ENCODE data around the gene DAP. TPM values are rescaled to one million over a fixed set of nuclear protein-coding genes. Genes with fewer than 3 reads are reported as not detected.

The DAP gene
- total and polyA plus RNA-seq, 2 of the 4 experiments (the other 2 are of a cell fraction) = 49.6 to 189 TPM

- Histone ChIP-seq H3K18ac (ENCODE audit: low read depth, low read length) (no peak overlapping the region), H3K4me3 (ENCODE audit: insufficient read depth, low read depth, low read length) (no peak overlapping the region), H3K4ac (ENCODE audit: low read depth, low read length) (no peak overlapping the region), H3K79me1 (ENCODE audit: low read depth in 1 of 2, low read length in 2 of 2) (peaks cover 11 to 70% of the 10 kb centered on the region in 2 experiments; a peak in 3 of 4 replicates), H3K4me2 (ENCODE audit: low read depth, low read length) (peak overlapping the region; percentile 92; the same call in 1 of the 2 replicates), H3K56ac (ENCODE audit: extremely low read depth, insufficient read depth, low read length) (no peak overlapping the region), H3K27ac (ENCODE audit: insufficient read depth, low read length) (no peak overlapping the region), H2BK20ac (ENCODE audit: low read depth, low read length) (no peak overlapping the region), H2AFZ (replicated peaks; ENCODE audit: low read length, poor library complexity) (no peak overlapping the region), H3K27me3 (ENCODE audit: control insufficient read depth, insufficient read depth, low read length) (no peaks in the 10 kb centered on the region), H3K36me3 (ENCODE audit: control insufficient read depth, insufficient read depth, low read length) (peaks cover 16% of the 10 kb centered on the region), H3K23ac (ENCODE audit: low read depth, low read length) (no peak overlapping the region), H4K91ac (ENCODE audit: insufficient read depth, low read depth, low read length) (no peak overlapping the region; the same call in 1 of the 2 replicates), H2BK15ac (ENCODE audit: low read depth, low read length) (no peak overlapping the region), H3K9me1 (ENCODE audit: insufficient read depth, low read length) (peaks cover 35% of the 10 kb centered on the region), H4K20me1 (ENCODE audit: insufficient read depth, low read length) (peaks cover 56% of the 10 kb centered on the region), H4K5ac (ENCODE audit: low read depth, low read length) (no peak overlapping the region), H4K8ac (ENCODE audit: low read depth in 2 of 2, low read length in 2 of 2) (no peak overlapping the region), H3K14ac (replicated peaks; ENCODE audit: low read depth, low read length) (no peak overlapping the region), H3K9me3 (ENCODE audit: control insufficient read depth, insufficient read depth, low read length) (peaks cover 5% of the 10 kb centered on the region; the same call in 1 of the 2 replicates), H2BK120ac (ENCODE audit: low read depth, low read length) (no peak overlapping the region), H2AK9ac (replicated peaks; ENCODE audit: low read depth, low read length, poor library complexity) (no peak overlapping the region), H3K4me1 (ENCODE audit: control insufficient read depth, insufficient read depth, low read length) (peaks cover 27% of the 10 kb centered on the region), H2BK5ac (ENCODE audit: low read depth, low read length, poor library complexity, severe bottlenecking) (no peak overlapping the region), H3K9ac (ENCODE audit: low read depth, low read length) (no peak overlapping the region), H2AK5ac (ENCODE audit: low read depth, low read length) (no peak overlapping the region)
- dilution Hi-C loops (cut with HindIII; ENCODE audit: low sequenced_read_pairs, unreplicated experiment) = no loop called here
- POLR2A ChIA-PET (ENCODE audit: unreplicated experiment) = no interaction called here
- TF ChIP-seq FOS (IDR thresholded peaks at IDR 0.05; ENCODE audit: low read depth, low read length) (no peak), NFE2L2 (IDR thresholded peaks at IDR 0.05; ENCODE audit: low read depth, low read length) (no peak), BHLHE40 (IDR thresholded peaks at IDR 0.05; ENCODE audit: low read depth, low read length) (no peak), RCOR1 (IDR thresholded peaks at IDR 0.05; ENCODE audit: insufficient replicate concordance, low read length) (no peak), MXI1 (IDR thresholded peaks at IDR 0.05; ENCODE audit: borderline replicate concordance, low read depth, low read length) (no peak), CTCF (conservative IDR thresholded peaks at IDR 0.05; ENCODE audit: low read depth, low read length) (no peak), MAZ (IDR thresholded peaks at IDR 0.05; ENCODE audit: borderline replicate concordance, low read depth, low read length) (no peak), CHD1 (IDR thresholded peaks at IDR 0.05; ENCODE audit: low read depth, low read length) (no peak), ELK1 (IDR thresholded peaks at IDR 0.05; ENCODE audit: borderline replicate concordance, low read depth, low read length) (no peak), CEBPB (IDR thresholded peaks at IDR 0.05; ENCODE audit: low read depth, low read length) (no peak), RAD21 (IDR thresholded peaks at IDR 0.05; ENCODE audit: low read length) (no peak), POLR2A (IDR thresholded peaks at IDR 0.05; ENCODE audit: low read depth, low read length) (no peak), RFX5 (IDR thresholded peaks at IDR 0.05; ENCODE audit: low read depth, low read length) (no peak), SMC3 (IDR thresholded peaks at IDR 0.05; ENCODE audit: low read depth, low read length) (no peak), USF2 (IDR thresholded peaks at IDR 0.05; ENCODE audit: low read depth, low read length) (no peak)
- no TSS peak for BruUV-seq (replicated peaks)
- DNase-seq = no peak
- in situ Hi-C loops (cut with MboI; ENCODE audit: low sequenced_read_pairs) = no loop called here
- WGBS, 2 experiments (ENCODE audit: extremely low coverage in 2 of 2, insufficient read length in 1 of 2) = 100% methylated on average over 2 of the region's 6 CpGs; no CpG with 5 or more reads in 1 of the 2 experiments
- ATAC-seq (ENCODE audit: low read depth) = no peak
- CTCF ChIA-PET = interaction anchor here (1.5 kb wide), 1 partner anchor 98 kb away, joined by 4 read pairs; no protein-coding TSS in a partner anchor
- intact Hi-C loops (cut with micrococcal nuclease) = no loop called here
Measured at GRCh38 chr5:10759111-10759510, 1.9 kb downstream of the DAP start.
